ENCODE measurements around the gene SGPL1.
A peak's percentile ranks its signal among the peaks of the same experiment; 100 is the strongest.

The SGPL1 gene

GRCh38 chr10:70810967-70811366 lies 4.8 kb upstream of the SGPL1 start:
- Histone ChIP-seq H3K4me3 (ENCODE audit: control insufficient read depth in 1 of 7, extremely low read depth in 1 of 7, insufficient read depth in 4 of 7, low read depth in 2 of 7, low read length in 6 of 7) (no peak overlapping the region), H3K36me3 (ENCODE audit: control insufficient read depth in 4 of 4, insufficient read depth in 4 of 4, low read length in 3 of 4) (no peaks in the 10 kb centered on the region), H3K27ac (ENCODE audit: insufficient read depth in 1 of 2, low read depth in 1 of 2, low read length in 2 of 2, poor library complexity in 1 of 2, severe bottlenecking in 2 of 2) (no peak overlapping the region), H3K9me3 (ENCODE audit: control extremely low read depth in 1 of 5, control insufficient read depth in 4 of 5, insufficient read depth in 2 of 5, low read depth in 1 of 5, low read length in 4 of 5) (no peaks in the 10 kb centered on the region), H3K27me3 (replicated peaks in 2 of 5; ENCODE audit: control insufficient read depth in 4 of 5, insufficient read depth in 5 of 5, low read length in 4 of 5) (no peaks in the 10 kb centered on the region), H3K4me1 (ENCODE audit: control extremely low read depth in 1 of 4, control insufficient read depth in 4 of 4, insufficient read depth in 4 of 4, low read length in 3 of 4) (peaks cover 0 to 24% (median 8%) of the 10 kb centered on the region in 4 experiments)
- CTCF ChIA-PET = no interaction called here
- no CpG with 5 or more reads among the region's 1 CpG for WGBS (ENCODE audit: insufficient coverage)
- POLR2A ChIA-PET = interaction anchor here (0.5 kb wide), 1 partner anchor 52 kb away, joined by 3 read pairs; no protein-coding TSS in a partner anchor
- no peak for DNase-seq

- no peaks in the 10 kb centered on the region for H3K36me3 ChIP-seq (ENCODE audit: control insufficient read depth in 4 of 4, insufficient read depth in 4 of 4, low read length in 3 of 4)
- H3K4me1 ChIP-seq (ENCODE audit: control extremely low read depth in 1 of 4, control insufficient read depth in 4 of 4, insufficient read depth in 4 of 4, low read length in 3 of 4) = peaks cover 0 to 30% (median 11%) of the 10 kb centered on the region in 4 experiments
- WGBS (ENCODE audit: insufficient coverage) = 100% methylated on average over 1 of the region's 3 CpGs
- POLR2A ChIA-PET = interaction anchor here (0.5 kb wide), 1 partner anchor 1754 kb away, joined by 3 read pairs; no protein-coding TSS in a partner anchor
- no peak overlapping the region for H3K27ac ChIP-seq (ENCODE audit: insufficient read depth in 1 of 2, low read depth in 1 of 2, low read length in 2 of 2, poor library complexity in 1 of 2, severe bottlenecking in 2 of 2)
- no peak for DNase-seq
- no peaks in the 10 kb centered on the region for H3K9me3 ChIP-seq (ENCODE audit: control extremely low read depth in 1 of 5, control insufficient read depth in 4 of 5, insufficient read depth in 2 of 5, low read depth in 1 of 5, low read length in 4 of 5)
- H3K27me3 ChIP-seq (replicated peaks in 2 of 5; ENCODE audit: control insufficient read depth in 4 of 5, insufficient read depth in 5 of 5, low read length in 4 of 5) = no peaks in the 10 kb centered on the region
- H3K4me3 ChIP-seq (ENCODE audit: control insufficient read depth in 1 of 7, extremely low read depth in 1 of 7, insufficient read depth in 4 of 7, low read depth in 2 of 7, low read length in 6 of 7) = no peak overlapping the region
- CTCF ChIA-PET = no interaction called here
Measured at GRCh38 chr10:70811881-70812280, 3.9 kb upstream of the SGPL1 start.

GRCh38 chr10:70812814-70813213 lies 2.9 kb upstream of the SGPL1 start:
- CTCF ChIA-PET = interaction anchor here (1.0 to 1.6 kb wide), 6 partner anchors 9 to 263 kb away, joined by 3 to 5 read pairs (median 4); no protein-coding TSS in a partner anchor
- Histone ChIP-seq H3K4me3 (ENCODE audit: control insufficient read depth in 1 of 7, extremely low read depth in 1 of 7, insufficient read depth in 4 of 7, low read depth in 2 of 7, low read length in 6 of 7) (no peak overlapping the region), H3K27me3 (replicated peaks in 2 of 5; ENCODE audit: control insufficient read depth in 4 of 5, insufficient read depth in 5 of 5, low read length in 4 of 5) (no peaks in the 10 kb centered on the region), H3K36me3 (ENCODE audit: control insufficient read depth in 4 of 4, insufficient read depth in 4 of 4, low read length in 3 of 4) (peaks cover 0 to 5% (median 2%) of the 10 kb centered on the region in 4 experiments), H3K27ac (ENCODE audit: insufficient read depth in 1 of 2, low read depth in 1 of 2, low read length in 2 of 2, poor library complexity in 1 of 2, severe bottlenecking in 2 of 2) (no peak overlapping the region), H3K4me1 (ENCODE audit: control extremely low read depth in 1 of 4, control insufficient read depth in 4 of 4, insufficient read depth in 4 of 4, low read length in 3 of 4) (peaks cover 0 to 21% (median 6%) of the 10 kb centered on the region in 4 experiments), H3K9me3 (ENCODE audit: control extremely low read depth in 1 of 5, control insufficient read depth in 4 of 5, insufficient read depth in 2 of 5, low read depth in 1 of 5, low read length in 4 of 5) (no peaks in the 10 kb centered on the region)
- POLR2A ChIA-PET = no interaction called here
- no peak for DNase-seq
- WGBS (ENCODE audit: insufficient coverage) = 100% methylated on average over 3 of the region's 4 CpGs

- DNase-seq = no peak
- CTCF ChIA-PET = interaction anchor here (1.0 to 1.6 kb wide), 5 partner anchors 10 to 264 kb away, joined by 3 to 6 read pairs (median 5); no protein-coding TSS in a partner anchor
- H3K4me1 ChIP-seq (ENCODE audit: control extremely low read depth in 1 of 4, control insufficient read depth in 4 of 4, insufficient read depth in 4 of 4, low read length in 3 of 4) = peaks cover 0 to 16% (median 3%) of the 10 kb centered on the region in 4 experiments
- H3K27ac ChIP-seq (ENCODE audit: insufficient read depth in 1 of 2, low read depth in 1 of 2, low read length in 2 of 2, poor library complexity in 1 of 2, severe bottlenecking in 2 of 2) = no peak overlapping the region
- peaks cover 2 to 7% (median 5%) of the 10 kb centered on the region in 4 experiments for H3K36me3 ChIP-seq (ENCODE audit: control insufficient read depth in 4 of 4, insufficient read depth in 4 of 4, low read length in 3 of 4)
- 95% methylated on average over 4 of the region's 4 CpGs for WGBS (ENCODE audit: insufficient coverage)
- no peaks in the 10 kb centered on the region for H3K27me3 ChIP-seq (replicated peaks in 2 of 5; ENCODE audit: control insufficient read depth in 4 of 5, insufficient read depth in 5 of 5, low read length in 4 of 5)
- POLR2A ChIA-PET = no interaction called here
- H3K4me3 ChIP-seq (ENCODE audit: control insufficient read depth in 1 of 7, extremely low read depth in 1 of 7, insufficient read depth in 4 of 7, low read depth in 2 of 7, low read length in 6 of 7) = no peak overlapping the region
- no peaks in the 10 kb centered on the region for H3K9me3 ChIP-seq (ENCODE audit: control extremely low read depth in 1 of 5, control insufficient read depth in 4 of 5, insufficient read depth in 2 of 5, low read depth in 1 of 5, low read length in 4 of 5)
Measured at GRCh38 chr10:70814126-70814525, 1.6 kb upstream of the SGPL1 start.

- Histone ChIP-seq H3K27me3 (replicated peaks in 2 of 5; ENCODE audit: control insufficient read depth in 4 of 5, insufficient read depth in 5 of 5, low read length in 4 of 5) (no peaks in the 10 kb centered on the region), H3K27ac (ENCODE audit: insufficient read depth in 1 of 2, low read depth in 1 of 2, low read length in 2 of 2, poor library complexity in 1 of 2, severe bottlenecking in 2 of 2) (peak overlapping the region in 1 of 2 experiments; percentile 56), H3K4me3 (ENCODE audit: control insufficient read depth in 1 of 7, extremely low read depth in 1 of 7, insufficient read depth in 4 of 7, low read depth in 2 of 7, low read length in 6 of 7) (peak overlapping the region; percentile 63 to 92 (median 82)), H3K36me3 (ENCODE audit: control insufficient read depth in 4 of 4, insufficient read depth in 4 of 4, low read length in 3 of 4) (peaks cover 3 to 23% (median 11%) of the 10 kb centered on the region in 4 experiments), H3K4me1 (ENCODE audit: control extremely low read depth in 1 of 4, control insufficient read depth in 4 of 4, insufficient read depth in 4 of 4, low read length in 3 of 4) (peaks cover 0 to 13% (median 3%) of the 10 kb centered on the region in 4 experiments), H3K9me3 (ENCODE audit: control extremely low read depth in 1 of 5, control insufficient read depth in 4 of 5, insufficient read depth in 2 of 5, low read depth in 1 of 5, low read length in 4 of 5) (no peaks in the 10 kb centered on the region)
- CTCF ChIA-PET = interaction anchor here (0.7 to 2.6 kb wide), 13 partner anchors 9 to 266 kb away, joined by 3 to 10 read pairs (median 3); no protein-coding TSS in a partner anchor
- DNase-seq = peak in 2 of 3 donors; percentile 47 to 60
- POLR2A ChIA-PET = interaction anchor here (1.3 kb wide), 1 partner anchor 11 kb away, joined by 3 read pairs; no protein-coding TSS in a partner anchor
- WGBS (ENCODE audit: insufficient coverage) = under 1% methylated on average over 24 of the region's 43 CpGs
Measured at GRCh38 chr10:70816220-70816894, 609 bp downstream of the SGPL1 start.

GRCh38 chr10:70820976-70821750 lies 5.4 kb downstream of the SGPL1 start:
- H3K27me3 ChIP-seq (replicated peaks in 2 of 5; ENCODE audit: control insufficient read depth in 4 of 5, insufficient read depth in 5 of 5, low read length in 4 of 5) = no peaks in the 10 kb centered on the region
- H3K4me3 ChIP-seq (ENCODE audit: control insufficient read depth in 1 of 7, extremely low read depth in 1 of 7, insufficient read depth in 4 of 7, low read depth in 2 of 7, low read length in 6 of 7) = no peak overlapping the region
- POLR2A ChIA-PET = no interaction called here
- H3K36me3 ChIP-seq (ENCODE audit: control insufficient read depth in 4 of 4, insufficient read depth in 4 of 4, low read length in 3 of 4) = peaks cover 9 to 35% (median 15%) of the 10 kb centered on the region in 4 experiments
- no peaks in the 10 kb centered on the region for H3K9me3 ChIP-seq (ENCODE audit: control extremely low read depth in 1 of 5, control insufficient read depth in 4 of 5, insufficient read depth in 2 of 5, low read depth in 1 of 5, low read length in 4 of 5)
- DNase-seq = peak in 2 of 3 donors; percentile 30 to 37
- peaks cover 0 to 7% (median 3%) of the 10 kb centered on the region in 4 experiments for H3K4me1 ChIP-seq (ENCODE audit: control extremely low read depth in 1 of 4, control insufficient read depth in 4 of 4, insufficient read depth in 4 of 4, low read length in 3 of 4)
- no peak overlapping the region for H3K27ac ChIP-seq (ENCODE audit: insufficient read depth in 1 of 2, low read depth in 1 of 2, low read length in 2 of 2, poor library complexity in 1 of 2, severe bottlenecking in 2 of 2)
- 100% methylated on average over 2 of the region's 4 CpGs for WGBS (ENCODE audit: insufficient coverage)
- CTCF ChIA-PET = interaction anchor here (0.5 to 2.1 kb wide), 7 partner anchors 10 to 253 kb away, joined by 3 to 8 read pairs (median 4); no protein-coding TSS in a partner anchor

Data from common myeloid progenitor, CD34-positive (primary cell).